Measurements from ENCODE around the gene YBEY. TPM values are rescaled to one million over a fixed set of nuclear protein-coding genes. Genes with fewer than 3 reads are reported as not detected.

Gene YBEY
- total RNA-seq, 2 experiments from 2014 or later = 14.4 to 14.8 TPM

DNA sequence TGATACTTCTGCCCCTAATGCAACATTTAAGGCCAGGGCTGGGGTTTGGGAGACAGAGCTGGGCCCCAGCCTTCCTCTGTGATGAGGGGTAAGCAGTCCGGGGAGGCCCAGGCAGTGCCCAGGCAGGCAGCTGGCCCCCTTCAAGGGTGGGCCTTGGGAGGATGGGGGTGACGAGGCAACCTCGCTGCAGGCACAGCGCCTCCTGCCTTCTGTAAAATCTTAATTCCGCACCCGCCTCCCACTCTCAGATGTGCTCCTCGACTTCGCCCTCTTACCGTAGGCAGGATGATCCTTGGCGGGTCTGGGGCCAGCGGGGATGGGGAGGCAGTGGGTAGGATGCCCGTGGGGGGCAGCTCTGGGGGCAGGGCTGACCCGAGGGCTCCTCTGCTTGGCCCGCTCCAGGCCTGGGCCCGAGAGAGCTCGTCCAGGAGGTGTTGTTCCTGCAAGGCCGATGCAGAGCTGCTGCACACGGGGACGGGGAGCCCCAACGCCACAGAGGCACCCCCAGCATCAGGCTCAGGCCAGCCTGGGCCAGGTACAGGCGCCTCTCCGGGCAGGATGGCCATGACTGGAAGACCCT, 28.4 kb downstream of the YBEY start:
- Mint-ChIP-seq H3K27ac (no peak overlapping the region), H3K4me1 (ENCODE audit: low read depth) (no peaks in the 10 kb centered on the region), H3K9me3 (no peaks in the 10 kb centered on the region), H3K4me3 (no peak overlapping the region), H3K36me3 (peaks cover 15% of the 10 kb centered on the region), H3K27me3 (no peaks in the 10 kb centered on the region)
- CTCF ChIA-PET = interaction anchor here (0.6 kb wide), 2 partner anchors 9 to 183 kb away, joined by 3 to 4 read pairs; no protein-coding TSS in a partner anchor
- no peak for DNase-seq
- POLR2A ChIA-PET = no interaction called here
- intact Hi-C loops (cut with micrococcal nuclease) = no loop called here

DNA sequence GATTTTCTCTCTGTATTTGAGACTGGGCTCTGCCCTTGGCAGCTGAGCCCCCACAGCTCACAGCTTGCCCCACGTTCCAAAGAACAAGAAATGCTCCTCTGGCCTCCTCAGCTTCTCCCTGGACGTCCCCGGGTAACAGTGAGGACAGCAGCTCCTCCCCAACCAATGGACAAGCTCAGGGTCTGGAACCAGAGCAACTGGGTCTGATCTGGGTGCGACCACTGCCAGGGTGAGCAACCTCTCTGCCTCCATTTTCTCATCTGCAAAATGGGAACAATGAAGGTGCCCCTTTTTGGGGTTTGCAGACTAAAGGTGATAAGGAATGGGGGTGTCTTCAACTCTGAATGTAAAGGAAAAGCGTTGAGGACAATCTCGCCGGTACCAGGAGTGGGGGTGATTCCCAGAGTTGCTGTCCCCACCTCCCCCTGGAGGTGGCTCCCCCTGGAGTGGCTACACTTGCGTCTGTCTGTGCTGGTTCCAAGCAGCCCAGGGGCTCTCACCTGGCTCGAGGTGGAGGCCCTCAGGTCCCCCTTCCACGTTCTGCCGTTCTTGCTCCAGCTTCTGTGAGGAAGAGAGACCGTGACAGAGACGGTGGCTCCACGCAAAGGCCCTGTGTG, 30.7 kb downstream of the YBEY start:
- POLR2A ChIA-PET = no interaction called here
- intact Hi-C loops (cut with micrococcal nuclease) = no loop called here
- peaks cover 22% of the 10 kb centered on the region for H3K36me3 Mint-ChIP-seq
- CTCF ChIA-PET = no interaction called here
- H3K27me3 Mint-ChIP-seq = no peaks in the 10 kb centered on the region
- H3K4me1 Mint-ChIP-seq (ENCODE audit: low read depth) = peaks cover 14% of the 10 kb centered on the region
- DNase-seq = no peak
- no peak overlapping the region for H3K27ac Mint-ChIP-seq
- no peak overlapping the region for H3K4me3 Mint-ChIP-seq
- H3K9me3 Mint-ChIP-seq = no peaks in the 10 kb centered on the region

DNA sequence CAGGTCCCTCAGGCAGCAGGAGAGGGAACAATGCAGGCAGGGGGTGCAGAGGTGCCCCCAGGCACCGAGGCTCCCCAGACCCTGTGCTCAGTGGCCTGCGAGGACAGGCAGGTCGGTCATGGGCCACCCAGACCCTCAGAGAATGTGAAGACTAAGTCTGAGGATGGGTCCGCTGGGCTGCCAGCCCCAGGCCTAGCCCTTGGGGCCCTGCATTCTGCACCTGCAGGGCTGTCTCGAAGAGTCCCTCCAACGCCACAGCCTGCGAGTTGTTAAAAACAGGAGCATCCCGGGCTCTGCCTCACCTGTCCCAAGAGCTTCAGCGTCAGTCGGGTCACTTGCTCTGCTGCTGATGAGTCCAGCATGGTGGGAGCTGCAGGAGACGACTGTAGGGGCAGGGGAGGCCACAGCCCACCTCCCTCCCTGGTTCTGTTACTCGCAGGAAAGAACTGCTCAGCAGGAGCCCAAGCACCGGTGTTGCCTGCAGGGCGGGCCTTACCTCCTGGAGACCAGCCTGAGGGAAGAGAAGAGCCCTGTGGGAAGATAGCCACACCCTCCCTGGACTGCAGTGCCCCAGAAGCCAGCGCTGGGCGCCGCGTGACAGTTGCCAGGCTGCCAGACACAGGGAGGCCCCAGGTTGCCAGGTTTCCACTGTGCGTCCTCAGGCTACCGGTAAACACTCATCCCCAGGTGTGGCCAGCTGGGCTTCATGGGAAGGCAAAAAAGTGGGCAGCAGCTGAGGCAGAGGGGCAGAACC, 31.7 kb downstream of the YBEY start:
- CTCF ChIA-PET = no interaction called here
- no peak overlapping the region for H3K27ac Mint-ChIP-seq
- intact Hi-C loops (cut with micrococcal nuclease) = no loop called here
- no peak for DNase-seq
- no peak overlapping the region for H3K4me3 Mint-ChIP-seq
- H3K36me3 Mint-ChIP-seq = peaks cover 29% of the 10 kb centered on the region
- peaks cover 18% of the 10 kb centered on the region for H3K4me1 Mint-ChIP-seq (ENCODE audit: low read depth)
- no peaks in the 10 kb centered on the region for H3K27me3 Mint-ChIP-seq
- no peaks in the 10 kb centered on the region for H3K9me3 Mint-ChIP-seq
- POLR2A ChIA-PET = no interaction called here

DNA sequence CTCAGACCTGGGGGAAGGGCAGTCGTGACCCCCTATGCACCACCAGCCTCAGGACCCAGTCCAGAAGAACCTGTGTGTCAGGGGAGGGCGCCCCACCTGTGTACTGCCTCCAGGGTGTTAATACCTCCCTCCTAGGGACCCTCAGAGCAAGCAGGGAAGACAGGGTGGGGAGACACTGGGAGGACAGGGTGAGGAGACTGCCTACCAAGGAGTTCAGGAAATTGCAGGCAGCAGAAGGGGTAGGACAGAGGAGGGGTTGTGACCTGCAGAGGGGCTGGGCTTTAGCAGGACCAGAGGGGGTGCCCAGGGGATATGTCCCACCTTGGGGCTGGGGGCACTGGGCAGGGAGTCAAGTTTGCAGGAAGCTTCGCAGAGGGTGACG, 32.3 kb downstream of the YBEY start:
- POLR2A ChIA-PET = no interaction called here
- Mint-ChIP-seq H3K4me3 (no peak overlapping the region), H3K36me3 (peaks cover 33% of the 10 kb centered on the region), H3K27ac (no peak overlapping the region), H3K9me3 (no peaks in the 10 kb centered on the region), H3K27me3 (no peaks in the 10 kb centered on the region), H3K4me1 (ENCODE audit: low read depth) (peaks cover 18% of the 10 kb centered on the region)
- intact Hi-C loops (cut with micrococcal nuclease) = no loop called here
- CTCF ChIA-PET = no interaction called here
- no peak for DNase-seq

DNA sequence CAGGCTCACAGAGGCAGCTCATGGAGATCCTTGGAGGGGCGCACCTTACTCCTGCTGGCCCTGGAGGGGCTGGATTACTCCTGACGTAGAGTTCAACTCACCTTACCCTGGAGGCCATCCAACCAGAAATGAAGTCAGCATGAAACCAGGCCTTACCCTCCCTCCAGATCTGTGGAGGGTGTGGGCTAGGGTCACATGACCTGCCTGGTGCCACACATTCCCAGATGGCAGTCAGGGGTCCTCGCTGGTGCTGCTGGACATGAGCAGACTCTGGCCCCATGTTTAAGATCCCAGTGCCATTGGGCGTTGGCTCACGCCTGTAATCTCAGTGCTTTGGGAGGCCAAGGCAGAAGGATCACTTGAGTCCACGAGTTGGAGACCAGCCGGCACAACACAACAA, 33.0 kb downstream of the YBEY start:
- no peak overlapping the region for H3K4me3 Mint-ChIP-seq
- no peak for DNase-seq
- ChIA-PET CTCF (no interaction called here), POLR2A (no interaction called here)
- H3K9me3 Mint-ChIP-seq = no peaks in the 10 kb centered on the region
- intact Hi-C loops (cut with micrococcal nuclease) = no loop called here
- H3K36me3 Mint-ChIP-seq = peaks cover 29% of the 10 kb centered on the region
- no peak overlapping the region for H3K27ac Mint-ChIP-seq
- H3K4me1 Mint-ChIP-seq (ENCODE audit: low read depth) = peaks cover 18% of the 10 kb centered on the region
- no peaks in the 10 kb centered on the region for H3K27me3 Mint-ChIP-seq

DNA sequence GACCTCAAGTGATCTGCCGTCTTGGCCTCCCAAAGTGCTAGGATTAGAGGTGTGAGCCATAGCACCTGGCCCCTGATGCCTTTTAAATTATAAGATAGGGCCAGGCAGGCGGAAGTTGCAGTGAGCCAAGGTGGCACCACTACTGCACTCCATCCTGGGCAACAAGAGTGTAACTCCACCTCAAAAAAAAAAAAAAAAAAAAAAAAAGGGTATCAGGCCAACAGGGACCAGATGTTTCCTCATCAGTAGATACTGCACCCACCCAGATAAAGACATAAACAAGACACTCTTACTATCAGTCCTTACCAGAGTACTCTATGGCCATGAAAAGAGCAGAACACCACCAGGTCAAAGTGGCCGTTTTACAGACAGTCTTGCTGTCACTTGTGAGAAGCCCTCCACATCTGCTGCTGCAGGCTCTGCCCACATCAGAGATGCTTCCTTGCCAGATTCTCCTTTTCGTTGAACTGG, 34.2 kb downstream of the YBEY start:
- H3K4me3 Mint-ChIP-seq = no peak overlapping the region
- H3K27ac Mint-ChIP-seq = no peak overlapping the region
- H3K36me3 Mint-ChIP-seq = peaks cover 29% of the 10 kb centered on the region
- intact Hi-C loops (cut with micrococcal nuclease) = no loop called here
- peaks cover 19% of the 10 kb centered on the region for H3K4me1 Mint-ChIP-seq (ENCODE audit: low read depth)
- no peaks in the 10 kb centered on the region for H3K27me3 Mint-ChIP-seq
- DNase-seq = no peak
- no peaks in the 10 kb centered on the region for H3K9me3 Mint-ChIP-seq
- POLR2A ChIA-PET = no interaction called here
- CTCF ChIA-PET = no interaction called here

DNA sequence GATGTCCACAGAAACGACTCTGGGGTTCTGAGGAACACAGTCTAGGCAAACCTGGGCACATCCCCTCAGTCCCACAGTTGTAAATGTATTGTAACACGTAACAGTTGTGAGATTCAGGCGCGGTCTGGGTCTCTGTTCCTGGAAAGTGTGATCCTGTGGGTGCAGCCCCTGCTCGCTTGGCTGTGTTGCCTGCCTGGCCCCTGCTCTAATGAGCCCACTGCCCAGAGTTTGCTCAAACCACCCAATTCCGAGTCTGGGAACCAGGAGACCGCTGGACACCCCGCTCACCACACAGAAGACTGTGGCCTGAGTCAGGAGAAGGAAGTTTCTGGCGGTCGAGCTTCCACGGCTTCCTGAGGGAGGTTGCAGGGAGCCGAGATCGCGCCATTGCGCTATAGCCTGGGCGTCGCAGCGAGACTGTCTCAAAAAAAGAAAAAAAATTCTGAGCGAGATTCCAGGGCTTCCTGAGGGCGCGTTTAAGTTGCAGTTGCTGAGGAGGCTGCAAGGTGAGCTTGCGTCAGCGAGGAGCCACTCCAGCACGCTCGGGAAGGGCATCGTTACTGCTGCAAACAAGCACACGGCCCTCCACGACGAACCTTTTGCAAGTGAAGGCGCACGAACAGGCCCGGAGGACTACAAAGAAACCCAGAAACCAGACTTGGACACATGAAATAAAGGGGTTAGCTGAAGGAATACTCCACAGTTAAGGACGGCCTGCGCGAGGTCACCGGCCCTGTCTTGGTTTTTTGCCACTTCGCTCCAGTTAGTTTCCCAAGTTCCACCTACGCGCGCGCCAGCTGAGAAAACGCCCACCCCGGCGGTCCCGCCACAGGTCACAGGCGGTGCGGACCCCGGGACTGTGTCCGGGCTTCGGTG, 36.4 kb downstream of the YBEY start:
- Mint-ChIP-seq H3K36me3 (peaks cover 38% of the 10 kb centered on the region), H3K4me1 (ENCODE audit: low read depth) (peaks cover 30% of the 10 kb centered on the region), H3K27ac (peak overlapping the region; percentile 95), H3K4me3 (peak overlapping the region; percentile 90), H3K9me3 (no peaks in the 10 kb centered on the region), H3K27me3 (no peaks in the 10 kb centered on the region)
- ChIA-PET POLR2A (interaction anchor here (1.0 to 2.1 kb wide), 2 partner anchors 25 to 37 kb away, joined by 5 to 13 read pairs; partner anchors contain the start of genes MCM3AP and YBEY), CTCF (interaction anchor here (0.7 to 1.5 kb wide), 3 partner anchors 37 to 169 kb away, joined by 3 to 9 read pairs (median 6); partner anchors contain the start of genes MCM3AP and YBEY)
- DNase-seq = peak; percentile 34
- intact Hi-C loops (cut with micrococcal nuclease) = no loop called here

DNA sequence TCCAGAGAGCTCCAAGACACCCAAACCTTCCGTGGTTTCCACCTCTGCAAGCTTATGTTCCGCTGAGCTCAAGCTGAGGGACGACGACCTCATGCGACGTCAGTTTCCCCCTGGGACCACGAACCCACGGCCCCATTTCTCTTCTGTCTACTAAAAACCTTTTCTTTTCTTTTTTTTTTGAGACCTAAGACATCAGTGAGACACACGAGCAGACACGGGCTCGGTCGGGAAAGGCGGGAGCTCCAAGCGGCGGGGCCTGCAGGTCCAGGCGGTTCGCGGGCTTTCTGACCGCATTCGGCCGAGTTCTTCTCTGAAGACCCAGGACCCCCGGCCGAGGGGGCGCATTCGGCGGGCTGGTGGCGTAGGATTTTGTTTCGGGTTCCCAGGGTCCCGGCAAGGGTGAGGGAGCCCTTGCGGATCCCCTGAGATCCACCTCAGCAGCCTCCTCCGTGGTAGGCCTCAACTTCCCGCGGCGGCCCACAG, 37.1 kb downstream of the YBEY start:
- DNase-seq = no peak
- Mint-ChIP-seq H3K36me3 (peaks cover 39% of the 10 kb centered on the region), H3K27me3 (no peaks in the 10 kb centered on the region), H3K9me3 (no peaks in the 10 kb centered on the region), H3K27ac (peak overlapping the region; percentile 95), H3K4me1 (ENCODE audit: low read depth) (peaks cover 30% of the 10 kb centered on the region), H3K4me3 (peak overlapping the region; percentile 90)
- intact Hi-C loops (cut with micrococcal nuclease) = no loop called here
- ChIA-PET POLR2A (interaction anchor here (1.0 to 2.1 kb wide), 2 partner anchors 26 to 38 kb away, joined by 5 to 13 read pairs; partner anchors contain the start of genes MCM3AP and YBEY), CTCF (interaction anchor here (0.7 to 1.5 kb wide), 3 partner anchors 38 to 170 kb away, joined by 3 to 9 read pairs (median 6); partner anchors contain the start of genes MCM3AP and YBEY)

DNA sequence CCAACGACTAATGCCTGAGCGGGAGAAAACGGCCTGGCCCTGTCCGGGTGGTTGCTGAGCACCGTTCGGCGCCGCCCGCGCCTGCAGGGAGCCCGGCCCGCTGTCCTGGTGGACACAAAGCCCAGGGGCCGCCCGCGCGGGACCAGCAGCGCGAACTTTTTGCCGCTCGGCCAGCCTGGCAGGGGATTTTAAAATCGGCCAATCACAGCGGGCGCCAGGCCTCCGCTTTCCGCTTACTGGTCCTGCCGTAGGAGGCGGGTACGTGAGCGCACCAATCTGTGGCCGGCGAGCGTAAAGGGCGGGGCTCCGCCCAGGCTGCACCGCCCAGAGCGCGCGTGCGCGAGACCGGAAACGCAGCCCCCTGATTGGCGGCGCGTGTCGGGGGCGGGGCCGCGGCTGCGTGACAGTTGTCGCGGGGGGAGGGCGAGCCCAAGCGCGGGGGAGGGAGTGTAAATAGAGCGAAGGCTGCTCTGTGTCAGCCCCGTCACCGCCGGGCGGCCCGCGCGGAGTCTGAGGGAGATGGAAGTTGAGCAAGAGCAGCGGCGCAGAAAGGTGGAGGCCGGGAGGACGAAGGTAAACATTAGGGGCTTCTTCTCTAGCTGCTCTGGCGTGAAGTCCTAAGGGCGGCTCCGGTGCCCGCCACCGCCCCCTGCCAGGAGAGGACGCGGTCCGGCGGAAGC, 37.7 kb downstream of the YBEY start, which contains the start of the genes C21orf58 and PCNT:
Gene C21orf58 (minus strand): TSS at position 161 of the 680 bp plus-strand sequence. CDS start 1,132 bp downstream, outside the sequence.
Gene PCNT (plus strand): TSS at position 447 of the 680 bp plus-strand sequence. CDS start 73 bp downstream, at position 520.
- H3K4me3 Mint-ChIP-seq = peak within 1 kb of the TSS; percentile 90
- DNase-seq = peak; percentile 98

DNA sequence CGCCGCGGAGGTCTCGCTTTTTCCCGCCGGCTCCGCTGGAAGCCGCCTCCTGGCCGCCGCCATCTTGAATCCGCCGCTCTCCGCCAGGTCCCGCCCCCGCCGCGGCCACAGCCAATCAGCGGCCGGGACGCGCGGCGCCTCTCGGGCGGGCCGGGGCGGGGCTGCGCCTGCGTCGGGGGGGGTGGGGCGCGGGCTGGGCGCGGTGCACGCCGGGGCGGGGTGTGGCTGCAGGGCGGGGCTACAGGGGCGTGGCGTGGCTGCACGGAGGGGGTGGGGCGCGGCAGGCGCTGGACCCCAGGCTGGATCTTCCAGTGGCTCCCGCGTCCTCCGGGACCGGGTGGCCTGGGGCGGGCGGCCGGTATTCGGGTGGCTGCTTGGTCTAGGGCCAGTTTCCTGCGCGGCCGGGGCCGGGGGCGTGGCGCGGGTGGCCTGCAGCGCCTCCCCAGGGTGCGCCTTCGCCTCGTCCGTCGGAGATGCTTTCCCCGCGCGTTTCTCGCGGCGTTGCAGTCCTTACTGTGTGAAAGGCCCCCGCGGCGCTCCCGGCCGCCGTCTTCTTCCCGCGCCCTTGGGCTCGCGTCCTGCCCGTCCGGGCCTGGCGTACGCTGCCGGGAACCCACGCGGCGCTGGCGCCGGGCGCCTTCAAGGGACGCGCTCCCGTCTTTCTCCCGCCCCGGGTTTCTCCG, 38.4 kb downstream of the YBEY start:
- ChIA-PET CTCF (interaction anchor here (1.2 to 1.7 kb wide), 3 partner anchors 28 to 181 kb away, joined by 3 to 8 read pairs (median 6); partner anchors contain the start of genes MCM3AP and YBEY), POLR2A (no interaction called here)
- Mint-ChIP-seq H3K4me1 (ENCODE audit: low read depth) (peaks cover 30% of the 10 kb centered on the region), H3K27me3 (no peaks in the 10 kb centered on the region), H3K27ac (peak overlapping the region; percentile 95), H3K4me3 (peak overlapping the region; percentile 90), H3K9me3 (no peaks in the 10 kb centered on the region), H3K36me3 (peaks cover 44% of the 10 kb centered on the region)
- peak; percentile 89 for DNase-seq
- intact Hi-C loops (cut with micrococcal nuclease) = loop anchor here (1.0 to 2.0 kb wide), 4 partner anchors 38 to 182 kb away; partner anchors contain the start of genes DIP2A, LSS and YBEY

More for the DNA sequence above, 37.7 kb downstream of the YBEY start, which contains the start of the genes C21orf58 and PCNT:
- peaks cover 30% of the 10 kb centered on the region for H3K4me1 Mint-ChIP-seq (ENCODE audit: low read depth)
- intact Hi-C loops (cut with micrococcal nuclease) = loop anchor here (1.0 to 2.0 kb wide), 4 partner anchors 38 to 181 kb away; partner anchors contain the start of genes DIP2A, LSS and YBEY
- H3K9me3 Mint-ChIP-seq = no peaks in the 10 kb centered on the region
- no peaks in the 10 kb centered on the region for H3K27me3 Mint-ChIP-seq
- H3K27ac Mint-ChIP-seq = peak within 1 kb of the TSS; percentile 95
- peaks cover 41% of the 10 kb centered on the region for H3K36me3 Mint-ChIP-seq
- POLR2A ChIA-PET = interaction anchor here (1.0 to 2.1 kb wide), 2 partner anchors 27 to 38 kb away, joined by 5 to 13 read pairs; partner anchors contain the start of genes MCM3AP and YBEY
- CTCF ChIA-PET = interaction anchor here (1.4 to 1.5 kb wide), 2 partner anchors 38 to 170 kb away, joined by 6 to 9 read pairs; partner anchors contain the start of genes MCM3AP and YBEY
